ENCODE data around the gene INPP1. TPM values are rescaled to one million over a fixed set of nuclear protein-coding genes. Genes with fewer than 3 reads are reported as not detected.

The INPP1 gene
- total and polyA plus RNA-seq, 2 experiments from 2014 or later, result 13.0 to 16.1 TPM

DNA sequence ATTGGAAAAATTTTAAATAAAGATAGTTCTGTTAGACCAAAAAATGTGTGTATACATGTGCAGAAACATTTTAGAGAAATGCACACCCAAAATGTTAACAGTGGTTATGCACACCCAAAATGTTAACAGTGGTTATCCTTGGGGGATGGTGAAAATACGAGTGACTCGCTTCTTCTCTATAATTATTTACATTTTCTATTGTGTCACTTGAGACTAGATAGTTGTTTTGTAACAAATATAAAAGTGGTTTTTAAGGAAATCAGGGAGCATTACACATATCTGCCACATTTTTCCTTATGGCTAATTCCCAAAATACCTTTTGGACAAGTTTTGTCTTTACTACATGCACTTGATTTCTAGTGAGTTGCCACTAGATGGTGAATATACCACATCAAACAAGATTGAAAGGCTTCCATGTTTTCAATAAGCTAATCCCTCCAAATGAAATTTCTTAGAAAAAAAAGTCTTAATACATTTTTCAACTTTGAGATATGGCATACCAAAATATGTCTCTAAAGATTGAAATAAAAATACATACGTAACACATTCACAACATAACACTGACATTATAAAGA, 14.7 kb upstream of the INPP1 start:
- Histone ChIP-seq H3K27me3 (no peaks in the 10 kb centered on the region), H3K27ac (no peak overlapping the region), H3K9me3 (ENCODE audit: low read depth) (no peaks in the 10 kb centered on the region), H3K9me2 (replicated peaks; ENCODE audit: insufficient read depth) (no peaks in the 10 kb centered on the region), H3K4me2 (no peak overlapping the region), H3K4me1 (ENCODE audit: insufficient read depth) (peaks cover 6% of the 10 kb centered on the region), H2AFZ (no peak overlapping the region), H3K36me3 (replicated peaks; ENCODE audit: insufficient read depth, low read depth) (no peaks in the 10 kb centered on the region), H4K20me1 (ENCODE audit: insufficient read depth, poor library complexity, severe bottlenecking) (no peaks in the 10 kb centered on the region), H3K79me2 (no peaks in the 10 kb centered on the region), H3K4me3 (no peak overlapping the region)
- WGBS (ENCODE audit: low lambda C conversion rate, missing lambda C conversion rate), result 91% methylated on average over 3 of the region's 3 CpGs
- DNase-seq (ENCODE audit: low spot score), result no peak
- TF ChIP-seq EZH2 (IDR thresholded peaks at IDR 0.05; ENCODE audit: borderline replicate concordance) (no peak), EZH2phosphoT487 (IDR thresholded peaks at IDR 0.05; ENCODE audit: low read depth, severe bottlenecking, unreplicated experiment) (no peak)
- TF ChIP-seq, protein P1, sequence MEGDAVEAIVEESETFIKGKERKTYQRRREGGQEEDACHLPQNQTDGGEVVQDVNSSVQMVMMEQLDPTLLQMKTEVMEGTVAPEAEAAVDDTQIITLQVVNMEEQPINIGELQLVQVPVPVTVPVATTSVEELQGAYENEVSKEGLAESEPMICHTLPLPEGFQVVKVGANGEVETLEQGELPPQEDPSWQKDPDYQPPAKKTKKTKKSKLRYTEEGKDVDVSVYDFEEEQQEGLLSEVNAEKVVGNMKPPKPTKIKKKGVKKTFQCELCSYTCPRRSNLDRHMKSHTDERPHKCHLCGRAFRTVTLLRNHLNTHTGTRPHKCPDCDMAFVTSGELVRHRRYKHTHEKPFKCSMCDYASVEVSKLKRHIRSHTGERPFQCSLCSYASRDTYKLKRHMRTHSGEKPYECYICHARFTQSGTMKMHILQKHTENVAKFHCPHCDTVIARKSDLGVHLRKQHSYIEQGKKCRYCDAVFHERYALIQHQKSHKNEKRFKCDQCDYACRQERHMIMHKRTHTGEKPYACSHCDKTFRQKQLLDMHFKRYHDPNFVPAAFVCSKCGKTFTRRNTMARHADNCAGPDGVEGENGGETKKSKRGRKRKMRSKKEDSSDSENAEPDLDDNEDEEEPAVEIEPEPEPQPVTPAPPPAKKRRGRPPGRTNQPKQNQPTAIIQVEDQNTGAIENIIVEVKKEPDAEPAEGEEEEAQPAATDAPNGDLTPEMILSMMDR (IDR thresholded peaks at IDR 0.05; ENCODE audit: poor library complexity), result peak; percentile 16

DNA sequence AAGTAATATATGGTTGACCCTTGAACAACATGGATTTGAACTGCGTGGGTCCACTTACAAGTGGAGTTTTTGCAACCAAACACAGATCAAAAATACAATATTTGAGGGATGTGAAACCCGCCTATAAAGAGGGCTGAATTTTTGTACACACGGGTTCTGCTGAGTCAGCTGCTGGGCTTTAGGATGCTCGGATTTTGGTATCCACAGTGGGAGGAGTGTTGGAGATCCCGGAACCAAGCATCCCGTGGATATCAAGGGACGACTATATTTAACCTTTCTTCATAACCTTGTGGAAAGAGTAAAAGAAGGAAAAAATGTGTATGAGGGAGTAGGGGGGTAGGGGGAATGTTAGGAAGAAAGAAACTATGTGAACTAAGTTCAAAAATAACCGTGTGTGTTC, 10.0 kb upstream of the INPP1 start:
- 79% methylated on average over 8 of the region's 8 CpGs for WGBS (ENCODE audit: low lambda C conversion rate, missing lambda C conversion rate)
- peaks cover 20% of the 10 kb centered on the region for H3K4me1 ChIP-seq (ENCODE audit: insufficient read depth)
- peak overlapping the region; percentile 53 for H3K27ac ChIP-seq
- H3K27me3 ChIP-seq, result no peaks in the 10 kb centered on the region
- H3K79me2 ChIP-seq, result no peaks in the 10 kb centered on the region
- no peak for TF ChIP-seq EZH2phosphoT487 (IDR thresholded peaks at IDR 0.05; ENCODE audit: low read depth, severe bottlenecking, unreplicated experiment)
- TF ChIP-seq, protein P1 (IDR thresholded peaks at IDR 0.05; ENCODE audit: poor library complexity), result no peak
- no peak for TF ChIP-seq EZH2 (IDR thresholded peaks at IDR 0.05; ENCODE audit: borderline replicate concordance)
- no peak overlapping the region for H3K4me2 ChIP-seq
- no peaks in the 10 kb centered on the region for H3K9me2 ChIP-seq (replicated peaks; ENCODE audit: insufficient read depth)
- H2AFZ ChIP-seq, result no peak overlapping the region
- no peak overlapping the region for H3K4me3 ChIP-seq
- no peaks in the 10 kb centered on the region for H4K20me1 ChIP-seq (ENCODE audit: insufficient read depth, poor library complexity, severe bottlenecking)
- no peaks in the 10 kb centered on the region for H3K9me3 ChIP-seq (ENCODE audit: low read depth)
- H3K36me3 ChIP-seq (replicated peaks; ENCODE audit: insufficient read depth, low read depth), result no peaks in the 10 kb centered on the region
- no peak for DNase-seq (ENCODE audit: low spot score)

DNA sequence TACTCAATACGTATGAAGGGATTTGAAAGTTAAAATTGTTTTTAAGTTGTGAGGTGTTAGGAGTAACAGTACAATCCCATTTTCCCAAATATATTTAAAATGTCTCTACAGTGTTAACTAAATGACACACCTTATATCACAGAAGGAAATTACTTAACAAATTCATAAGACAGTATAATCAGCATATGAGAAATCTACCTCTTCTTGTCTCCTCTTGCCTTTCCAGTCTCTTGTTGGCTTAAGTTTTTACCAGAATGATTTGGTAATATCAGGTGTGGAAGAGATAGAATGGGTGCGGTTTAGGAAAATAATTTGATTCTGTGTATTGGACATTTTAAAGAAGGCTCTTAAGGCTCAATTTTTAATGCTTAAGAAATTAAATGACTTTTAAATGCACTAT, 9.5 kb upstream of the INPP1 start:
- Histone ChIP-seq H3K79me2 (no peaks in the 10 kb centered on the region), H3K4me2 (peak overlapping the region; percentile 18), H4K20me1 (ENCODE audit: insufficient read depth, poor library complexity, severe bottlenecking) (no peaks in the 10 kb centered on the region), H3K27me3 (no peaks in the 10 kb centered on the region), H3K9me3 (ENCODE audit: low read depth) (no peaks in the 10 kb centered on the region), H2AFZ (no peak overlapping the region), H3K9me2 (replicated peaks; ENCODE audit: insufficient read depth) (no peaks in the 10 kb centered on the region), H3K36me3 (replicated peaks; ENCODE audit: insufficient read depth, low read depth) (no peaks in the 10 kb centered on the region), H3K4me3 (no peak overlapping the region), H3K4me1 (ENCODE audit: insufficient read depth) (peaks cover 20% of the 10 kb centered on the region), H3K27ac (peak overlapping the region; percentile 53)
- WGBS (ENCODE audit: low lambda C conversion rate, missing lambda C conversion rate), result 87% methylated on average over 2 of the region's 2 CpGs
- TF ChIP-seq, protein P1 (IDR thresholded peaks at IDR 0.05; ENCODE audit: poor library complexity), result no peak
- TF ChIP-seq EZH2phosphoT487 (IDR thresholded peaks at IDR 0.05; ENCODE audit: low read depth, severe bottlenecking, unreplicated experiment) (no peak), EZH2 (IDR thresholded peaks at IDR 0.05; ENCODE audit: borderline replicate concordance) (no peak)
- no peak for DNase-seq (ENCODE audit: low spot score)
